ENCODE measurements around the gene GNGT2.

GNGT2 gene

GRCh38 chr17:49216482-49216881 is 6.1 kb upstream of the GNGT2 start:
- Histone ChIP-seq H3K4me3 (IDR thresholded peaks at IDR 0.05; ENCODE audit: insufficient read depth, low read depth, low read length) (no peak overlapping the region), H3K36me3 (ENCODE audit: insufficient read depth) (no peaks in the 10 kb centered on the region), H3K79me2 (ENCODE audit: insufficient read depth, low read depth) (no peaks in the 10 kb centered on the region), H3K9ac (no peak overlapping the region), H3K27me3 (ENCODE audit: insufficient read depth, low read depth) (peaks cover 3% of the 10 kb centered on the region; the same call in 1 of the 2 replicates), H3K27ac (no peak overlapping the region), H2AFZ (ENCODE audit: low read depth) (no peak overlapping the region), H3K4me2 (no peak overlapping the region), H3K4me1 (ENCODE audit: low read depth, poor library complexity, severe bottlenecking) (no peaks in the 10 kb centered on the region), H4K20me1 (ENCODE audit: insufficient read depth) (no peaks in the 10 kb centered on the region)
- TF ChIP-seq CTCF (conservative IDR thresholded peaks at IDR 0.05; ENCODE audit: low read depth, low read length) = no peak

DNA sequence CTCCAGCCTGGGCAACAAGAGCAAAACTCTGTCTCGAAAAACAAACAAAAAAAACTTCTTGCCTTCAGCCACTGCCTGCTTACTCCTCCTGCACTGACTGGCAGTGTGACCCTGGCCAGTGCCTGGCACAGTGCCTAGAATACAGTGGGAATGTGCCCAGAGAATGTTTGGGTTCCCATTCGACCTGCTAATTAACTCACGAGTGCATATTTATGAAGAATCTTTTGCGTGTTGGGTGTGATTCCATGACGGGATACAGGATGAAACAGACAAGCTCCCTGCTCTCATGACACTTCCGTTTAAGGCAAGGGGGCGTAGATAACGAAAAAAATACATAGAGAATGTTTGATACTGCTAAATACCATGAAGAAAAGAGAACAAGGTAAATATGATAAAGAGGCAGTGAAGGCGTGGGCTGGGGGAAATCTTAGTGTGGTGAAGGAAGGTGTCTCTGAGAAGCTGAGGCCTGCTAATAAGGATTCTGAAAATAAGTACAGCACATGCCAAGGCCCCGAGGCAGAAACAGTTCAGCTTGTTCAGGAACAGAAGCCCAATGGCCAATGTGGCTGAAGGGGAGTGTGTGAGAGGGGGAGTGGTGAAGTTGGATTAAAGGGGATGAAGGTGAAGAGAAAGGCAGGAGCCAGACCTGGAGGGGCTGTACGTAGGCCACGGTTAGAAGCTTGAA is 4.4 kb upstream of the GNGT2 start:
- Histone ChIP-seq H3K36me3 (ENCODE audit: insufficient read depth) (no peaks in the 10 kb centered on the region), H4K20me1 (ENCODE audit: insufficient read depth) (no peaks in the 10 kb centered on the region), H3K79me2 (ENCODE audit: insufficient read depth, low read depth) (no peaks in the 10 kb centered on the region), H2AFZ (ENCODE audit: low read depth) (no peak overlapping the region), H3K4me3 (IDR thresholded peaks at IDR 0.05; ENCODE audit: insufficient read depth, low read depth, low read length) (no peak overlapping the region), H3K27me3 (ENCODE audit: insufficient read depth, low read depth) (peaks cover 3% of the 10 kb centered on the region; the same call in 1 of the 2 replicates), H3K9ac (no peak overlapping the region), H3K4me1 (ENCODE audit: low read depth, poor library complexity, severe bottlenecking) (no peaks in the 10 kb centered on the region), H3K4me2 (no peak overlapping the region), H3K27ac (no peak overlapping the region)
- TF ChIP-seq CTCF (conservative IDR thresholded peaks at IDR 0.05; ENCODE audit: low read depth, low read length) = no peak

DNA sequence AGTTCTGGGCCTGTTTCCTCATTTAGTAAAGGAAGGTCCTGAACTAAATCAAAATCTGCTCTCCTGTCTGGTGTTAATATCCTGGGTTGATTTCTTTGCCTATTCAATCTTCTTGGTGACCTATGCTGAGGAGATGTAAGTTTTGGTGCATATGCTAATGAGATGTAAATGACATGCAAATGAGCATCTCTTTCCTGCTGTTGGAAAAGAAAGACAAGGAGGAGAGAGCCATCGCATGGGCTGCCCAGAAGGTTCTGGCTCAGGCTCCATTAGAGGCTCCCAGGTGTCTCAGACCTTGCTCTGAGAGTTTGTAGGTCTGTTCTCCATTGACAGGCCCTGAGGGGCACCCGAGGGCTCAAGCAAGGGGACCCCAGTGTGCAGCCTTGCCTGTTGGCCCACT is 3.5 kb upstream of the GNGT2 start:
- Histone ChIP-seq H4K20me1 (ENCODE audit: insufficient read depth) (no peaks in the 10 kb centered on the region), H2AFZ (ENCODE audit: low read depth) (no peak overlapping the region), H3K27ac (no peak overlapping the region), H3K4me3 (IDR thresholded peaks at IDR 0.05; ENCODE audit: insufficient read depth, low read depth, low read length) (no peak overlapping the region), H3K27me3 (ENCODE audit: insufficient read depth, low read depth) (peaks cover 3% of the 10 kb centered on the region; the same call in 1 of the 2 replicates), H3K36me3 (ENCODE audit: insufficient read depth) (no peaks in the 10 kb centered on the region), H3K4me2 (no peak overlapping the region), H3K9ac (no peak overlapping the region), H3K79me2 (ENCODE audit: insufficient read depth, low read depth) (no peaks in the 10 kb centered on the region), H3K4me1 (ENCODE audit: low read depth, poor library complexity, severe bottlenecking) (no peaks in the 10 kb centered on the region)
- no peak for TF ChIP-seq CTCF (conservative IDR thresholded peaks at IDR 0.05; ENCODE audit: low read depth, low read length)

DNA sequence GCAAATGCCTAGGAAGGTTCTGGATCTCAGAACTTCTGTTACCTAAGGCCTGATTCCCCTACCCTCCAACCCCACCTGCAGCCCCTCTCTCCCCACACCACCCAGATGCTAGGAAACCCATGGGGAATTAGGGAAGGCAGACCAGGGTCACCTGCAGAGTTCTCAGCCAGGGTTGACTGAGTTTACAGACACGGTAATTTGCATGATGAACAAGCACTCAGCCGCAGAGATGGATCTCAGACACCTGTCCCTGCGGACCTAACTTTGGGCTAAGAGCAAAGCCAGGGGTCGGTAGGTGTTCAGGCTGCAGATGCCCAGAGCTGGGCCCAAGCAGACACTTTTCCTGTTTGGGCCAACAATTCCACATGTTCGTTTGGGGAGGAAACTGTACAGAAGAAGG is 3.0 kb upstream of the GNGT2 start:
- TF ChIP-seq CTCF (conservative IDR thresholded peaks at IDR 0.05; ENCODE audit: low read depth, low read length) = no peak
- Histone ChIP-seq H3K4me1 (ENCODE audit: low read depth, poor library complexity, severe bottlenecking) (no peaks in the 10 kb centered on the region), H3K27me3 (ENCODE audit: insufficient read depth, low read depth) (peaks cover 3% of the 10 kb centered on the region; the same call in 1 of the 2 replicates), H3K27ac (no peak overlapping the region), H3K4me3 (IDR thresholded peaks at IDR 0.05; ENCODE audit: insufficient read depth, low read depth, low read length) (no peak overlapping the region), H3K4me2 (no peak overlapping the region), H3K79me2 (ENCODE audit: insufficient read depth, low read depth) (no peaks in the 10 kb centered on the region), H3K9ac (no peak overlapping the region), H2AFZ (ENCODE audit: low read depth) (no peak overlapping the region), H3K36me3 (ENCODE audit: insufficient read depth) (no peaks in the 10 kb centered on the region), H4K20me1 (ENCODE audit: insufficient read depth) (no peaks in the 10 kb centered on the region)
